ENCODE results near the gene ERBB4.

Gene ERBB4

DNA sequence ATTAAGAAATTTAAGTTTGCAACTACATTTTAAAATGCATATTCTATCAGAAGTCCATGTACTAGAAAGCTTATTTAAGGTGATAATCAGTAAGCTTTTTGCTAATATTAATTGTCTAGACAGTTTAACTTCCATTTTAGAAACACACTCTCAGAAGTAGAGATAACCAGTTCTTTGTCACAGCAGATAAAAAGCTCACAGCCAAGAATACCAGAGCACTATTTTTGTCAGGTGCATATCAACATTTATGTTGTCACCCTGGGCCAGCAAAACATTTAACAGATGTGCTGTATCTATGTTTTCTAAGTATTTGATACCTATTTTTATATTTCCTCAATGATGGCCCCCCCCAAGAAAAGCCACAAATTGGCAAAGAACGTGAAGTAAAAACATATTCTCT lies 192.6 kb downstream of the ERBB4 start:
- Histone ChIP-seq H3K79me2 (ENCODE audit: control insufficient read depth, low read length) (no peaks in the 10 kb centered on the region), H3K27ac (ENCODE audit: low read depth, low read length) (no peak overlapping the region), H3K9me2 (replicated peaks; ENCODE audit: control insufficient read depth, low read length) (no peaks in the 10 kb centered on the region), H3K4me3 (ENCODE audit: low read length) (no peak overlapping the region), H4K20me1 (ENCODE audit: control insufficient read depth, insufficient read depth, low read depth, low read length) (no peaks in the 10 kb centered on the region), H3K4me2 (ENCODE audit: low read length) (no peak overlapping the region), H3K27me3 (ENCODE audit: control insufficient read depth, low read length) (no peaks in the 10 kb centered on the region), H3F3A (ENCODE audit: control insufficient read depth, insufficient read depth) (no peaks in the 10 kb centered on the region), H3K9me3 (ENCODE audit: control insufficient read depth, insufficient read depth, low read length) (no peaks in the 10 kb centered on the region), H3K4me1 (ENCODE audit: control insufficient read depth, low read length) (no peaks in the 10 kb centered on the region), H3K36me3 (ENCODE audit: control insufficient read depth, low read length) (no peaks in the 10 kb centered on the region)
- no peak for TF ChIP-seq EZH2phosphoT487 (IDR thresholded peaks at IDR 0.05; ENCODE audit: borderline replicate concordance, low read length)
- TF ChIP-seq, protein P1, sequence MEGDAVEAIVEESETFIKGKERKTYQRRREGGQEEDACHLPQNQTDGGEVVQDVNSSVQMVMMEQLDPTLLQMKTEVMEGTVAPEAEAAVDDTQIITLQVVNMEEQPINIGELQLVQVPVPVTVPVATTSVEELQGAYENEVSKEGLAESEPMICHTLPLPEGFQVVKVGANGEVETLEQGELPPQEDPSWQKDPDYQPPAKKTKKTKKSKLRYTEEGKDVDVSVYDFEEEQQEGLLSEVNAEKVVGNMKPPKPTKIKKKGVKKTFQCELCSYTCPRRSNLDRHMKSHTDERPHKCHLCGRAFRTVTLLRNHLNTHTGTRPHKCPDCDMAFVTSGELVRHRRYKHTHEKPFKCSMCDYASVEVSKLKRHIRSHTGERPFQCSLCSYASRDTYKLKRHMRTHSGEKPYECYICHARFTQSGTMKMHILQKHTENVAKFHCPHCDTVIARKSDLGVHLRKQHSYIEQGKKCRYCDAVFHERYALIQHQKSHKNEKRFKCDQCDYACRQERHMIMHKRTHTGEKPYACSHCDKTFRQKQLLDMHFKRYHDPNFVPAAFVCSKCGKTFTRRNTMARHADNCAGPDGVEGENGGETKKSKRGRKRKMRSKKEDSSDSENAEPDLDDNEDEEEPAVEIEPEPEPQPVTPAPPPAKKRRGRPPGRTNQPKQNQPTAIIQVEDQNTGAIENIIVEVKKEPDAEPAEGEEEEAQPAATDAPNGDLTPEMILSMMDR (IDR thresholded peaks at IDR 0.05; ENCODE audit: low read depth, low read length, poor library complexity, severe bottlenecking) = no peak

DNA sequence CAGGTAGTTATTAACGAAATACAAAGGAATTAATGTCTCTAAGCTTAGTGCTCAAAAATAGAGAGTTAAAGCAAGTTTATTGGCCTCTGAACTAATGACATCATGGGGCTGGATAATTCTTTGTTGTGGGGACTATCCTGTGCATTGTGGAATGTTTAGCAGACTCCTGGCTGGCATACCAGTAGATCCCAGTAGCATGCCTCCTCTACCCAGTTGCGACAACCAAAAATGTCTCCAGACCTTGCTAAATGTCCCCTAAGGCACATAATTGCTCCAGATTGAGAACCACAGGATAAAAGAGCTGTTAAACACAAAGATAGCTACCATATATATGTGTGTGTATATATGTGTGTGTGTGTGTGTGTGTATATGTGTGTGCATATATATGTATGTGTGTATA lies 194.5 kb downstream of the ERBB4 start:
- H3K36me3 ChIP-seq (ENCODE audit: control insufficient read depth, low read length) = no peaks in the 10 kb centered on the region
- H3K79me2 ChIP-seq (ENCODE audit: control insufficient read depth, low read length) = no peaks in the 10 kb centered on the region
- no peaks in the 10 kb centered on the region for H3K9me2 ChIP-seq (replicated peaks; ENCODE audit: control insufficient read depth, low read length)
- no peak overlapping the region for H3K27ac ChIP-seq (ENCODE audit: low read depth, low read length)
- no peaks in the 10 kb centered on the region for H3K27me3 ChIP-seq (ENCODE audit: control insufficient read depth, low read length)
- no peaks in the 10 kb centered on the region for H3F3A ChIP-seq (ENCODE audit: control insufficient read depth, insufficient read depth)
- H3K4me2 ChIP-seq (ENCODE audit: low read length) = no peak overlapping the region
- H3K9me3 ChIP-seq (ENCODE audit: control insufficient read depth, insufficient read depth, low read length) = no peaks in the 10 kb centered on the region
- TF ChIP-seq EZH2phosphoT487 (IDR thresholded peaks at IDR 0.05; ENCODE audit: borderline replicate concordance, low read length) = no peak
- TF ChIP-seq, protein P1 (IDR thresholded peaks at IDR 0.05; ENCODE audit: low read depth, low read length, poor library complexity, severe bottlenecking) = no peak
- no peaks in the 10 kb centered on the region for H3K4me1 ChIP-seq (ENCODE audit: control insufficient read depth, low read length)
- H4K20me1 ChIP-seq (ENCODE audit: control insufficient read depth, insufficient read depth, low read depth, low read length) = no peaks in the 10 kb centered on the region
- no peak overlapping the region for H3K4me3 ChIP-seq (ENCODE audit: low read length)

DNA sequence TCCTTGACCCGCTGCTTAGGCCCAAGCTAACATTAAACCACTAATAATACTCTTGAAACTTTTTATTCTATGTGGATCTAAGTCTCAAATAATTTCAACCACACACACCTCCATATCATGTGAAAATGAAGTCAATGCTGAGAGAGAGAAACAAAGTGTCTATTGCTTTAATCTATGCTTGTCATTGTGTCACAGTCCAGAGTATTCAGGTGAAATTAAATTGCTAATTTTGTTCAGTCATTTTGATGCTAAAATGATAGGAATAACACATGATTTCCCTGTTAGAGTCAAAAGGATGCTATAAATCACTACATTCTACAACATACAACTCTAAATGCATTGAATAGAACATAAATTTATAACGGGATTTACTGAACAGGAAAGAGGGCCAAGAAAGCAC lies 195.4 kb downstream of the ERBB4 start:
- H3K27me3 ChIP-seq (ENCODE audit: control insufficient read depth, low read length) = no peaks in the 10 kb centered on the region
- H3K4me1 ChIP-seq (ENCODE audit: control insufficient read depth, low read length) = no peaks in the 10 kb centered on the region

More for the DNA sequence above, 195.4 kb downstream of the ERBB4 start:
- no peak overlapping the region for H3K4me2 ChIP-seq (ENCODE audit: low read length)
- no peak overlapping the region for H3K27ac ChIP-seq (ENCODE audit: low read depth, low read length)
- no peaks in the 10 kb centered on the region for H3F3A ChIP-seq (ENCODE audit: control insufficient read depth, insufficient read depth)
- H3K4me3 ChIP-seq (ENCODE audit: low read length) = no peak overlapping the region
- no peaks in the 10 kb centered on the region for H4K20me1 ChIP-seq (ENCODE audit: control insufficient read depth, insufficient read depth, low read depth, low read length)
- no peaks in the 10 kb centered on the region for H3K9me3 ChIP-seq (ENCODE audit: control insufficient read depth, insufficient read depth, low read length)
- no peaks in the 10 kb centered on the region for H3K36me3 ChIP-seq (ENCODE audit: control insufficient read depth, low read length)
- H3K9me2 ChIP-seq (replicated peaks; ENCODE audit: control insufficient read depth, low read length) = no peaks in the 10 kb centered on the region
- TF ChIP-seq, protein P1 (IDR thresholded peaks at IDR 0.05; ENCODE audit: low read depth, low read length, poor library complexity, severe bottlenecking) = no peak
- TF ChIP-seq EZH2phosphoT487 (IDR thresholded peaks at IDR 0.05; ENCODE audit: borderline replicate concordance, low read length) = no peak
- no peaks in the 10 kb centered on the region for H3K79me2 ChIP-seq (ENCODE audit: control insufficient read depth, low read length)

Data from DOHH2 (cell line).